ENCODE data around the gene RNU2-1.
"Not testable (repeated sequence)": the region's sequence is repeated elsewhere in the genome, so short reads cannot be mapped to it uniquely, and the experiment has no call there.

The RNU2-1 gene

DNA sequence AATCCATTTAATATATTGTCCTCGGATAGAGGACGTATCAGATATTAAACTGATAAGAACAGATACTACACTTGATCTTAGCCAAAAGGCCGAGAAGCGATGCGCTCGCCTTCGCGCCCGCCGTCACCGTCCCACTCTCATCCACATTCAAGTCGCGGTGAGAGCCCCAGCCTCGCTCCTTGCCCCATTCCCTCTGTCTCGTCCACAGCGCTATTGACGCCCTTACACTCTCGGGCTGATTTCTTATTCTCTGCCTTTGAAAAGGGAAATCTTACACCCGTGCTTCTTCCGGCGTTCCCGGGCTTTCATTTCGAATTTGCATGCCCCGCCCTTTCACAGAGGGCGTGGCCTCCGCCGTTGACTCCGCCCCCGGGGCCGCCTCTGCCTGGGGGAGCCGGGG is at the start of gene RNU2-1:
TSS of gene RNU2-1 (minus strand) at position 101 of the 400 bp plus-strand sequence.
- not testable (repeated sequence) for H3K36me3 Mint-ChIP-seq (ENCODE audit: low read depth); H3K9me3 Mint-ChIP-seq; H3K4me3 Mint-ChIP-seq; H3K27me3 Mint-ChIP-seq (ENCODE audit: low read depth, poor library complexity); H3K4me1 Mint-ChIP-seq; H3K27ac Mint-ChIP-seq; DNase-seq

DNA sequence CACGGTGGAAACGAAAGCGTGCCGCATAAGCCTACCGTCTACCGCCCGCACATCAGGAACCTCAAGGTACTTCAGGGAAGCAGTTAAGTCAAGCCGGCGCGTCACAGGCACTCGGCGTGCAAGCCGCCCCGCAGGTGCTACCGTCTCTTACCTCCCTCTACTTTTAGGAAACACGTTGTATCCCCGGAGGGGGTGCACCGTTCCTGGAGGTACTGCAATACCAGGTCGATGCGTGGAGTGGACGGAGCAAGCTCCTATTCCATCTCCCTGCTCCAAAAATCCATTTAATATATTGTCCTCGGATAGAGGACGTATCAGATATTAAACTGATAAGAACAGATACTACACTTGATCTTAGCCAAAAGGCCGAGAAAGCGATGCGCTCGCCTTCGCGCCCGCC is 39.1 kb upstream of the RNU2-1 start:
- not testable (repeated sequence) for H3K9me3 Mint-ChIP-seq; H3K27ac Mint-ChIP-seq; H3K4me3 Mint-ChIP-seq; H3K4me1 Mint-ChIP-seq; DNase-seq; H3K27me3 Mint-ChIP-seq (ENCODE audit: low read depth, poor library complexity); H3K36me3 Mint-ChIP-seq (ENCODE audit: low read depth)

DNA sequence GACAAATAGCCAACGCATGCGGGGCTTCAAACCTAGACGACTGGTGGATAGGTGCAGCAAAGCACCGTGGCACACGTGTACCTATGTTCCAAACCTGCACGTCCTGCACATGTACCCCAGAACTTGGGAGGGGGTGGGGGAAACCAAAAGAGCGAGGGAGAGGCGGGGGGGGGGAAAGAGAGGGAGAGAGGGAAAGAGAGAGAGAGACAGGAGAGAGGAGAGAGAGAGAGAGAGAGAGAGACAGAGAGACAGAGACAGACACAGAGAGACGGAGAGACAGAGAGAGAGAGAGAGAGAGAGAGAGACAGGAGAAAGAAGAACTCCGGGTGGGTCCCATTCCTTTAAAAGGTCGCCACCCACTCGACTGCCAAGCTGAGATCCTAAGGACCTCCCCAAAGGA is 38.7 kb upstream of the RNU2-1 start:
- H3K27me3 Mint-ChIP-seq (ENCODE audit: low read depth, poor library complexity); H3K36me3 Mint-ChIP-seq (ENCODE audit: low read depth); H3K4me1 Mint-ChIP-seq; H3K4me3 Mint-ChIP-seq; H3K9me3 Mint-ChIP-seq: not testable (repeated sequence)
- peak overlapping the region; percentile 57 for H3K27ac Mint-ChIP-seq
- DNase-seq, result peak; percentile 0

DNA sequence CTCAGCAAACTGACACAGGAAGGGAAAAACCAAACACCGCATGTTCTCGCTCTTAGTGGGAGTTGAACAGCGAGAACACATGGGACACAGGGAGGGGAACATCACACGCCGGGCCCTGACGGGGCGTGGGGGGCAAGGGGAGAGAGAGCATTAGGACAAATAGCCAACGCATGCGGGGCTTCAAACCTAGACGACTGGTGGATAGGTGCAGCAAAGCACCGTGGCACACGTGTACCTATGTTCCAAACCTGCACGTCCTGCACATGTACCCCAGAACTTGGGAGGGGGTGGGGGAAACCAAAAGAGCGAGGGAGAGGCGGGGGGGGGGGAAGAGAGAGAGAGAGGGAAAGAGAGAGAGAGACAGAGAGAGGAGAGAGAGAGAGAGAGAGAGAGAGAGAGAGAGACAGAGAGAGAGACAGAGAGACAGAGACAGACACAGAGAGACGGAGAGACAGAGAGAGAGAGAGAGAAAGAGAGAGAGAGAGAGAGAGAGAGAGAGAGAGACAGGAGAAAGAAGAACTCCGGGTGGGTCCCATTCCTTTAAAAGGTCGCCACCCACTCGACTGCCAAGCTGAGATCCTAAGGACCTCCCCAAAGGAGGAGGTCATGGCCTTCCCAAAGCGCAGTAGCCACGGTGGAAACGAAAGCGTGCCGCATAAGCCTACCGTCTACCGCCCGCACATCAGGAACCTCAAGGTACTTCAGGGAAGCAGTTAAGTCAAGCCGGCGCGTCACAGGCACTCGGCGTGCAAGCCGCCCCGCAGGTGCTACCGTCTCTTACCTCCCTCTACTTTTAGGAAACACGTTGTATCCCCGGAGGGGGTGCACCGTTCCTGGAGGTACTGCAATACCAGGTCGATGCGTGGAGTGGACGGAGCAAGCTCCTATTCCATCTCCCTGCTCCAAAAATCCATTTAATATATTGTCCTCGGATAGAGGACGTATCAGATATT is 37.1 kb upstream of the RNU2-1 start:
- H3K9me3 Mint-ChIP-seq; H3K36me3 Mint-ChIP-seq (ENCODE audit: low read depth); H3K4me3 Mint-ChIP-seq; H3K27ac Mint-ChIP-seq; H3K27me3 Mint-ChIP-seq (ENCODE audit: low read depth, poor library complexity); H3K4me1 Mint-ChIP-seq; DNase-seq: not testable (repeated sequence)

DNA sequence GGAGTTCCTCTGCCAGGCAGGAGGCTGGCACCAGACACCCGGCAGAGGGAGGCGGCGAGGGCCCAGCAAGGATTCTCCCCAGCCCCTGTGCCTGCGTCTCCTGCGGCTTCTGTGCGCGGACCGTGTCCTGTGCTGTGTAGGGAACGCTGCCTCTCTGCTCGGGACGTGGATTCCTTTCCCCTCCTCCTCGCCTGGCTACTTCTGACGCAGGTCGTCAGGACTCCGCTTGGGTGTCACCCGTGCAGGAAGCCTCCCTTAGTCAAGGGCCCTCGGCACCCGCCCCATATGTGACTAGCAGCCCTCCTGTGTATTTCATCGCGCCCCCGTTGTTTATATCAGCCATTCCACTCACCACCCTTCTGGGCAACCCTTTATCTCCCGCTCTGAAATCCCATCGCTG is 12.7 kb upstream of the RNU2-1 start:
- not testable (repeated sequence) for H3K4me3 Mint-ChIP-seq; H3K4me1 Mint-ChIP-seq; DNase-seq; H3K9me3 Mint-ChIP-seq; H3K27ac Mint-ChIP-seq; H3K36me3 Mint-ChIP-seq (ENCODE audit: low read depth); H3K27me3 Mint-ChIP-seq (ENCODE audit: low read depth, poor library complexity)

DNA sequence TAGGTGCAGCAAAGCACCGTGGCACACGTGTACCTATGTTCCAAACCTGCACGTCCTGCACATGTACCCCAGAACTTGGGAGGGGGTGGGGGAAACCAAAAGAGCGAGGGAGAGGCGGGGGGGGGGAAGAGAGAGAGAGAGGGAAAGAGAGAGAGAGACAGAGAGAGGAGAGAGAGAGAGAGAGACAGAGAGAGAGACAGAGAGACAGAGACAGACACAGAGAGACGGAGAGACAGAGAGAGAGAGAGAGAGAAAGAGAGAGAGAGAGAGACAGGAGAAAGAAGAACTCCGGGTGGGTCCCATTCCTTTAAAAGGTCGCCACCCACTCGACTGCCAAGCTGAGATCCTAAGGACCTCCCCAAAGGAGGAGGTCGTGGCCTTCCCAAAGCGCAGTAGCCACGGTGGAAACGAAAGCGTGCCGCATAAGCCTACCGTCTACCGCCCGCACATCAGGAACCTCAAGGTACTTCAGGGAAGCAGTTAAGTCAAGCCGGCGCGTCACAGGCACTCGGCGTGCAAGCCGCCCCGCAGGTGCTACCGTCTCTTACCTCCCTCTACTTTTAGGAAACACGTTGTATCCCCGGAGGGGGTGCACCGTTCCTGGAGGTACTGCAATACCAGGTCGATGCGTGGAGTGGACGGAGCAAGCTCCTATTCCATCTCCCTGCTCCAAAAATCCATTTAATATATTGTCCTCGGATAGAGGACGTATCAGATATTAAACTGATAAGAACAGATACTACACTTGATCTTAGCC is 7.0 kb upstream of the RNU2-1 start:
- not testable (repeated sequence) for H3K36me3 Mint-ChIP-seq (ENCODE audit: low read depth); H3K9me3 Mint-ChIP-seq; H3K4me1 Mint-ChIP-seq; DNase-seq; H3K4me3 Mint-ChIP-seq; H3K27ac Mint-ChIP-seq; H3K27me3 Mint-ChIP-seq (ENCODE audit: low read depth, poor library complexity)

DNA sequence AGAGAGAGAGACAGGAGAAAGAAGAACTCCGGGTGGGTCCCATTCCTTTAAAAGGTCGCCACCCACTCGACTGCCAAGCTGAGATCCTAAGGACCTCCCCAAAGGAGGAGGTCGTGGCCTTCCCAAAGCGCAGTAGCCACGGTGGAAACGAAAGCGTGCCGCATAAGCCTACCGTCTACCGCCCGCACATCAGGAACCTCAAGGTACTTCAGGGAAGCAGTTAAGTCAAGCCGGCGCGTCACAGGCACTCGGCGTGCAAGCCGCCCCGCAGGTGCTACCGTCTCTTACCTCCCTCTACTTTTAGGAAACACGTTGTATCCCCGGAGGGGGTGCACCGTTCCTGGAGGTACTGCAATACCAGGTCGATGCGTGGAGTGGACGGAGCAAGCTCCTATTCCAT is 5.8 kb upstream of the RNU2-1 start:
- not testable (repeated sequence) for H3K36me3 Mint-ChIP-seq (ENCODE audit: low read depth); H3K9me3 Mint-ChIP-seq; H3K4me1 Mint-ChIP-seq; H3K4me3 Mint-ChIP-seq; H3K27ac Mint-ChIP-seq; DNase-seq; H3K27me3 Mint-ChIP-seq (ENCODE audit: low read depth, poor library complexity)

DNA sequence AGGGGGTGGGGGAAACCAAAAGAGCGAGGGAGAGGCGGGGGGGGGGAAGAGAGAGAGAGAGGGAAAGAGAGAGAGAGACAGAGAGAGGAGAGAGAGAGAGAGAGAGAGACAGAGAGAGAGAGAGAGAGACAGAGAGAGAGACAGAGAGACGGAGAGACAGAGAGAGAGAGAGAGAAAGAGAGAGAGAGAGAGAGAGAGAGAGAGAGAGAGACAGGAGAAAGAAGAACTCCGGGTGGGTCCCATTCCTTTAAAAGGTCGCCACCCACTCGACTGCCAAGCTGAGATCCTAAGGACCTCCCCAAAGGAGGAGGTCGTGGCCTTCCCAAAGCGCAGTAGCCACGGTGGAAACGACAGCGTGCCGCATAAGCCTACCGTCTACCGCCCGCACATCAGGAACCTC is 514 bp downstream of the RNU2-1 start:
- DNase-seq; H3K36me3 Mint-ChIP-seq (ENCODE audit: low read depth); H3K4me3 Mint-ChIP-seq; H3K27ac Mint-ChIP-seq; H3K27me3 Mint-ChIP-seq (ENCODE audit: low read depth, poor library complexity); H3K4me1 Mint-ChIP-seq; H3K9me3 Mint-ChIP-seq: not testable (repeated sequence)

DNA sequence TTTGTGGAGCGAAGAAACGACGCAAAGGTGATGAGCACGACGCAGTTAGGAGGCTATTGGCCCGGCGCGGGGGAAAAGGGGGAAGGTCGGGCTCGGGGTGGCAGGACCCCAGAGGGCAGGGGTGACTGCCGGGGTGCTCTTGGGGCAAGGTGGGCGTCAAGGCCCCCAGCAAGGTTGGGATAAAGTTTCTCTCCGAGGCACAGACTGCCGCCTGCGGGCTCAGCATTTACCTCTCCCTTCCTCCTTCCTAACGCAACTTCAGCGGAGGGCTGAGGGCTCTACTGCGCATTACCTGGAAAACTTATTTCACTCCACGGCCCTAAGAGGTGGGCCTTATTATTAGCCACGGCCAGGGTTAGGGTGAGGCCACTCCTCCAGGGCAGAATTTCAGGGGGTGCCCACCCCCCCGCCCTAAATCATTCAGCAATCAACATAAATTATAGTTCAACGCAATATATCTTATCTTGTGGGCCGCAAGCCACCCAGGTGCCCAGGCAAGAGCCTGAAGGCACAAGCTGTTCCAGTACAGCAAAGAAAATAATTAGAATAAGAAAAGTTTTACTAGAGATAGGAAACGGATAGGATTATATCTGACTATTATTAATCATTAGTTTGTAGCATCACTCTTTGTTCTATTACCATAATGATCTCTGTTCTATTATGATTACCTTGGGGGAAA is 1.6 kb downstream of the RNU2-1 start:
- peak overlapping the region; percentile 17 for H3K4me3 Mint-ChIP-seq
- not testable (repeated sequence) for H3K4me1 Mint-ChIP-seq; H3K36me3 Mint-ChIP-seq (ENCODE audit: low read depth); H3K27me3 Mint-ChIP-seq (ENCODE audit: low read depth, poor library complexity); H3K9me3 Mint-ChIP-seq; H3K27ac Mint-ChIP-seq
- DNase-seq, result peak; percentile 53

DNA sequence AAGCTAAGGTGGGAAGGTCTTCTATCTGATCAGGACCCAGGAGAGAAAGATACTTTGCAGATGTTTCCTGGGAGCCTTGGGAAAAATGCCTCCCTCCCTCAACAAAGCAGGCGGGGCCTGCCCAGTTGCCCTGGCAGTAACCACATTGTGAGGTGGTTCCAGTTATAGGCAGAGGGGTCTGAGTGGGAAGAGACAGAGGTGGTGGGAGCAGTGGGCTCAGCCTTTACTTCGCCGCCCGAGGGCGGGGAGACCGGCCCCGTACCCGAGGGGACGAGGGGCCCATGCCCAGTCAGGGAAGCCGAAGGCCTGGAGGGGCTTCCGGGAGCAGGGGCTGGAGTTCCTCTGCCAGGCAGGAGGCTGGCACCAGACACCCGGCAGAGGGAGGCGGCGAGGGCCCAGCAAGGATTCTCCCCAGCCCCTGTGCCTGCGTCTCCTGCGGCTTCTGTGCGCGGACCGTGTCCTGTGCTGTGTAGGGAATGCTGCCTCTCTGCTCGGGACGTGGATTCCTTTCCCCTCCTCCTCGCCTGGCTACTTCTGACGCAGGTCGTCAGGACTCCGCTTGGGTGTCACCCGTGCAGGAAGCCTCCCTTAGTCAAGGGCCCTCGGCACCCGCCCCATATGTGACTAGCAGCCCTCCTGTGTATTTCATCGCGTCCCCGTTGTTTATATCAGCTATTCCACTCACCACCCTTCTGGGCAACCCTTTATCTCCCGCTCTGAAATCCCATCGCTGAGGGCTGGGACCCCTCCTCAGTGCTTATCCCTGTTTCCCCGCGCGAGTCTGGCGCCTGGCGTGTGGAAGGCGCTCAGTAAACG is 2.4 kb downstream of the RNU2-1 start:
- H3K4me1 Mint-ChIP-seq; H3K27ac Mint-ChIP-seq; H3K36me3 Mint-ChIP-seq (ENCODE audit: low read depth); H3K27me3 Mint-ChIP-seq (ENCODE audit: low read depth, poor library complexity); H3K4me3 Mint-ChIP-seq; H3K9me3 Mint-ChIP-seq: not testable (repeated sequence)
- DNase-seq, result peak; percentile 16

DNA sequence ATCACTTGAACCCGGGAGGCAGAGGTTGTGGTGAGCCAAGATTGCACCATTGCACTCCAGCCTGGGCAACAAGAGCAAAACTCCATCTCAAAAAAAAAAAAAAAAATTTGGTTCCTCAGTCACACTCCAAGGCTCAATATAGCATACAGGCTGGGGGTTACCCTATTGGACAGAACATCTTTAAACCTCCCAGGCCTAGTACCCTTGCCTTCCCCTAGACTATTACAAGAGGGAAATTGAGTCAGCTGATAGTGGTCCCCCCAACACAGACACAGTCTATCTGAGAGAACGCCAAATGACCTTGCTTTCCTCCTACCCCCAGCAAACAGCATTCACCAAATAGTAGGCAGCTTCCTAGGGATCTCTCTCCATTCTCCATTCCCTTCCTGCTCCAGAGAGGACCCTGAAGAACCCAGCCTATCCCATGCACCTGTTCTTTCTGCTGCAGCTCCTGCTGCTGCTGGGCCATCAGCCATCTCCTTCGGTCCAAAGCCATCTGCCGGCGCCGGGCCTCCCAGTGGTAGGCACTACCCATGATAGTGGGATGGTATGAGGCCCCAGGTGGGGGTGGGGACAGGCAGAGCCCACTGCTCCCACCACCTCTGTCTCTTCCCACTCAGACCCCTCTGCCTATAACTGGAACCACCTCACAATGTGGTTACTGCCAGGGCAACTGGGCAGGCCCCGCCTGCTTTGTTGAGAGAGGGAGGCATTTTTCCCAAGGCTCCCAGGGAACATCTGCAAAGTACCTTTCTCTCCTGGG is 5.6 kb downstream of the RNU2-1 start, which contains the start of gene CCDC200:
TSS of gene CCDC200 (minus strand) at position 604 of the 763 bp plus-strand sequence. CDS start at position 535, 69 bp downstream.
- not testable (repeated sequence) for H3K27me3 Mint-ChIP-seq (ENCODE audit: low read depth, poor library complexity); DNase-seq; H3K9me3 Mint-ChIP-seq; H3K36me3 Mint-ChIP-seq (ENCODE audit: low read depth); H3K4me3 Mint-ChIP-seq; H3K27ac Mint-ChIP-seq
- H3K4me1 Mint-ChIP-seq, result peaks cover 14% of the 10 kb centered on the region

All from nephron progenitor cell (in vitro differentiated cells).